OCI-LY7 (cell line): ENCODE data around the gene SEZ6. TPM values are rescaled to one million over a fixed set of nuclear protein-coding genes. Genes with fewer than 3 reads are reported as not detected.

ENCODE experiments used
- BruUV-seq: library from RNA; stranded (reverse); fragments of 400-500 nt; replicated peaks from 2 replicates; lab custom pipeline; 2021; lab: Mats Ljungman, UMichigan
- CTCF ChIA-PET: fragments of 300-600 bp; sonication (Branson Sonifier 250); formaldehyde crosslinking; loops from one replicate; lab custom pipeline; 2022; ENCODE audit warnings: antibody characterized with exemption; ENCODE audit not compliant: unreplicated experiment; lab: Charles Lee
- POLR2A ChIA-PET: fragments of 300-600 bp; sonication (Branson Sonifier 250); formaldehyde crosslinking; loops from one replicate; lab custom pipeline; 2022; ENCODE audit warnings: antibody characterized with exemption; lab: Charles Lee
- DNase-seq: peaks from one replicate; pipeline ENCODE4 v3.0.0-alpha.2; 2015; ENCODE audit warnings: low spot score
- H2AFZ ChIP-seq: fragments of 200-600 bp; sonication (generic), shearing (Covaris generic); 2 replicates; pipeline ENCODE4 v1.6.1; 2014; ENCODE audit warnings: mild to moderate bottlenecking, antibody characterized with exemption, low read length, moderate library complexity
- H3K27ac ChIP-seq: fragments of 200-600 bp; sonication (generic); 2 replicates; pipeline ENCODE4 v1.5.1; 2014; ENCODE audit warnings: mixed run types, low read depth, mild to moderate bottlenecking, moderate library complexity, low read length, inconsistent platforms; ENCODE audit not compliant: poor library complexity, severe bottlenecking
- H3K36me3 ChIP-seq: fragments of 200-600 bp; sonication (generic); 2 replicates; pipeline ENCODE4 v1.6.1; 2014; ENCODE audit warnings: mild to moderate bottlenecking, antibody characterized with exemption, low read length, moderate library complexity, mixed read lengths; ENCODE audit not compliant: insufficient read depth
- H3K4me1 ChIP-seq: fragments of 200-600 bp; sonication (generic); 2 replicates; pipeline ENCODE4 v1.5.1; 2014; ENCODE audit warnings: mild to moderate bottlenecking, low read length; ENCODE audit not compliant: insufficient read depth, poor library complexity, severe bottlenecking
- H3K4me2 ChIP-seq: fragments of 200-600 bp; sonication (generic); 2 replicates; pipeline ENCODE4 v1.6.1; 2014; ENCODE audit warnings: mild to moderate bottlenecking, low read length
- H3K4me3 ChIP-seq: fragments of 200-600 bp; sonication (generic); 2 replicates; pipeline ENCODE4 v1.5.1; 2014; ENCODE audit warnings: mild to moderate bottlenecking, low read depth, low read length; ENCODE audit not compliant: poor library complexity, severe bottlenecking
- H3K79me2 ChIP-seq: fragments of 200-600 bp; sonication (generic); 2 replicates; pipeline ENCODE4 v1.6.1; 2016; ENCODE audit warnings: low read depth, mild to moderate bottlenecking, low read length, moderate library complexity, mixed read lengths; ENCODE audit not compliant: insufficient read depth
- H3K9me2 ChIP-seq: fragments of 200-600 bp; sonication (generic); 2 replicates; pipeline ENCODE4 v1.6.1; 2016; ENCODE audit warnings: mild to moderate bottlenecking, low read length, mixed read lengths; ENCODE audit not compliant: insufficient read depth
- H3K9me3 ChIP-seq: fragments of 200-600 bp; sonication (generic); 2 replicates; pipeline ENCODE4 v1.6.1; 2014; ENCODE audit warnings: mild to moderate bottlenecking, mixed run types, low read length, mixed read lengths
- H4K20me1 ChIP-seq: fragments of 200-600 bp; sonication (generic); 2 replicates; pipeline ENCODE4 v1.6.1; 2014; ENCODE audit warnings: mild to moderate bottlenecking, antibody characterized with exemption, low read length, moderate library complexity, mixed read lengths; ENCODE audit not compliant: insufficient read depth
- EZH2phosphoT487 ChIP-seq: fragments of 200-600 bp; sonication (generic); IDR thresholded peaks from 2 replicates; pipeline ENCODE4 v1.6.1; 2018; ENCODE audit warnings: low read depth, borderline replicate concordance, mild to moderate bottlenecking, mixed run types, antibody characterized with exemption, low read length, moderate library complexity, mixed read lengths
- intact Hi-C: fragments of 100-400 bp; cut with micrococcal nuclease; formaldehyde crosslinking; loops from one replicate; pipeline ENCODE4 v1.10.0; 2022; ENCODE audit not compliant: unreplicated experiment
- total RNA-seq, 2 experiments: library from RNA; depleted of rRNA in 1 of 2; stranded (reverse); fragments of >200 nt in 1 of 2; shearing (Covaris generic) in 1 of 2; gene quantifications; 2 replicates each; pipeline ENCODE4 v1.2.3, GENCODE V29; 2014 to 2022
- TF ChIP-seq, protein P1 (sequence below): fragments of 200-600 bp; sonication (generic); conservative IDR thresholded peaks from 2 replicates; pipeline ENCODE4 v1.5.1; 2014; ENCODE audit warnings: mild to moderate bottlenecking, antibody characterized with exemption, low read length, moderate library complexity, mixed read lengths

Gene SEZ6
- total RNA-seq, 2 experiments from 2014 or later = not detected

DNA sequence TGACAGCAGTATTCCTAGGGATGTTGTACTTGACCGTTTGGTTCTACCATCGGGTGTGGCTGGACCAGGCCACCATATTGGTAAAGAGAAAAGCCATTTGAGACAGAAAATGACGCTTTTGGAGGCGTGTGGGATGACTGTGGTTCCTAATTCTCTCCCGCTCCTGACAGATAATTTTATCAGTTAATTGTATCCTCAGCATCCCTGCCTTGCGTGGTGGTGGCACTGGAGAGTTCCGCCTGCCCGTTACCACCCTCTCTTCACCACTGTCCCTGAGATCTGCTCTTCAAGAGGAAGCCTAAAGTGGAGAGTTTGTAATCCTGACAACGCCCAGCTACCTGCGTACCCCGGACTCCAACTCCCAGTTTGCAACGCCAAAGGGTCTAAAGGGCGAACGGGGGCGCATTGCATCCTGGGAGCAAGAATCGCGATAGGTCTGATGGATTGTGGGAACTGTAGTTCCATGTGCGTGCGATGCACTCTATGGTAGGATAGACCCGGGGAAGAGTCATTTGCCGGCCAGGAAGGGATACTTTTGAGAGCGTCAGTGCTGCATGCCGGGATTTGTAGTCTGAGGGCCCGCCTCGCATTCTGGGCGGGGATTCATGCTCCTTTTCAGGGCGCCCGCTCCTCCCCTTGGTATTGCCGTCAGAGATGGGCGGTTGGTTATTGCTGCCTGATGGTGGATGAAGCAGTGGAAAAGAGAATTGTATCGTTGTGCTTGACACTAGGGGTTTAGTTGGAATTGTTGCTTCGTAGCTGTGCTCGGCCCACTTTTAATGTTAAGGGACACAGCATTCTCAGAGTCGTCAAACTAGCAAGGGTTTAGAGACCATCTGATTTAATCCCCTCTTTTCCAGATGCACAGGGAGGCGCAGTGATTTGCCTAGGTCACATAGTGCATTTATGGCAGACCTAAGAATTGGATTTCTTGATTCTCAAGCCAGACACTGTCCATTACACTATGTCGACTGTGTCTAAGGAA is 53.5 kb downstream of the SEZ6 start:
- ChIA-PET CTCF (interaction anchor here (0.6 to 1.2 kb wide), 2 partner anchors 13 to 228 kb away, joined by 6 read pairs; partner anchors contain the start of gene MYO18A), POLR2A (interaction anchor here (0.6 to 1.6 kb wide), 9 partner anchors 17 to 381 kb away, joined by 3 to 8 read pairs (median 3); partner anchors contain the start of genes PIGS and RPL23A)
- Histone ChIP-seq H3K36me3 (peaks cover 27% of the 10 kb centered on the region), H2AFZ (peak overlapping the region; percentile 68; the same call in 1 of the 2 replicates), H3K4me2 (peak overlapping the region; percentile 86), H4K20me1 (no peaks in the 10 kb centered on the region), H3K4me3 (peak overlapping the region; percentile 80), H3K9me2 (no peaks in the 10 kb centered on the region), H3K79me2 (peaks cover 36% of the 10 kb centered on the region), H3K4me1 (peaks cover 24% of the 10 kb centered on the region), H3K27ac (peak overlapping the region; percentile 89), H3K9me3 (no peaks in the 10 kb centered on the region)
- intact Hi-C loops = loop anchor here (2.0 kb wide), 1 partner anchor 49 kb away; the partner anchor contains the start of gene DHRS13
- TF ChIP-seq, protein P1, sequence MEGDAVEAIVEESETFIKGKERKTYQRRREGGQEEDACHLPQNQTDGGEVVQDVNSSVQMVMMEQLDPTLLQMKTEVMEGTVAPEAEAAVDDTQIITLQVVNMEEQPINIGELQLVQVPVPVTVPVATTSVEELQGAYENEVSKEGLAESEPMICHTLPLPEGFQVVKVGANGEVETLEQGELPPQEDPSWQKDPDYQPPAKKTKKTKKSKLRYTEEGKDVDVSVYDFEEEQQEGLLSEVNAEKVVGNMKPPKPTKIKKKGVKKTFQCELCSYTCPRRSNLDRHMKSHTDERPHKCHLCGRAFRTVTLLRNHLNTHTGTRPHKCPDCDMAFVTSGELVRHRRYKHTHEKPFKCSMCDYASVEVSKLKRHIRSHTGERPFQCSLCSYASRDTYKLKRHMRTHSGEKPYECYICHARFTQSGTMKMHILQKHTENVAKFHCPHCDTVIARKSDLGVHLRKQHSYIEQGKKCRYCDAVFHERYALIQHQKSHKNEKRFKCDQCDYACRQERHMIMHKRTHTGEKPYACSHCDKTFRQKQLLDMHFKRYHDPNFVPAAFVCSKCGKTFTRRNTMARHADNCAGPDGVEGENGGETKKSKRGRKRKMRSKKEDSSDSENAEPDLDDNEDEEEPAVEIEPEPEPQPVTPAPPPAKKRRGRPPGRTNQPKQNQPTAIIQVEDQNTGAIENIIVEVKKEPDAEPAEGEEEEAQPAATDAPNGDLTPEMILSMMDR = no peak
- no peak for TF ChIP-seq EZH2phosphoT487
- DNase-seq = peak; percentile 99
- TSS peak; percentile 96 for BruUV-seq

DNA sequence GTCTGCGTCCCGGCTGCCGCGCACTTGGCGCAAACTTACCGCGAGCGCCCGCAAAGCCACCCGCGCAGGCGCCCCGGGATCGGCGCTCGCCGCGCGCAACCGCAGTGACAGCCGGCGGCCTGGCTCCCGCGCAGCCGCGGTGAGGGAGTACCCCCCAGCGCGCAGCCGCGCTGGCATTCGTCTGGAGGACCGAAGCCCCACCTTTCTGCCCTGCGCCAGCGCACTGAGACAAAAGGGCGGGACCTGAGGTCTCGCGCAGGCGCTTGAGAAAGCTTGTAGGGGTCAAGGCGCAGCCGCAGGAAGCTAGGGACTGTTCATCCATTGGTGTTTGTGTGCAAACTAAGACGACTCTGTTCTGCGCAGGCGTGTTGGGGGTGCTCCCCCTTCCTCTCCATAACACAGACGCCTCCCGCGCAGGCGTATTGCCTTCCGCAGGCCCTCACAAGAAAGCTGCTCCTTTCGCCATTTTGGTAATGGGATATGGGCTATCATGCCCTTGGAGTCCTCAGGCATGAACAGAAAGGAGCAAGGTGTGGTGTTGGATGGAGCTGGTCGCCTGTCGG is 54.3 kb downstream of the SEZ6 start, which contains the start of gene PHF12:
PHF12 (minus strand) TSS at position 91 of the 563 bp plus-strand sequence. CDS start 558 bp downstream, outside the sequence.
- POLR2A ChIA-PET = interaction anchor here (0.6 to 1.6 kb wide), 10 partner anchors 16 to 381 kb away, joined by 3 to 8 read pairs (median 3); partner anchors contain the start of genes PIGS and RPL23A
- H3K9me2 ChIP-seq = no peaks in the 10 kb centered on the region
- H3K4me3 ChIP-seq = peak within 1 kb of the TSS; percentile 80
- H3K36me3 ChIP-seq = peaks cover 35% of the 10 kb centered on the region
- H2AFZ ChIP-seq = peak within 1 kb of the TSS; percentile 62; the same call in 1 of the 2 replicates
- H3K27ac ChIP-seq = peak within 1 kb of the TSS; percentile 89
- no peaks in the 10 kb centered on the region for H3K9me3 ChIP-seq
- BruUV-seq = no TSS peak
- peaks cover 24% of the 10 kb centered on the region for H3K4me1 ChIP-seq
- peaks cover 44% of the 10 kb centered on the region for H3K79me2 ChIP-seq
- TF ChIP-seq, protein P1 = no peak
- TF ChIP-seq EZH2phosphoT487 = no peak
- H4K20me1 ChIP-seq = peaks cover under 1% of the 10 kb centered on the region; the same call in 1 of the 2 replicates
- H3K4me2 ChIP-seq = peak within 1 kb of the TSS; percentile 86
- CTCF ChIA-PET = interaction anchor here (0.6 to 1.2 kb wide), 2 partner anchors 14 to 229 kb away, joined by 6 read pairs; partner anchors contain the start of gene MYO18A
- intact Hi-C loops = loop anchor here (2.0 kb wide), 1 partner anchor 49 kb away; the partner anchor contains the start of gene DHRS13
- DNase-seq = peak; percentile 100
